A549 (cell line): ENCODE data around the gene SHISA6. TPM values are rescaled to one million over a fixed set of nuclear protein-coding genes. Genes with fewer than 3 reads are reported as not detected.

Experiments used
- ATAC-seq, 2 experiments: fragments of 200-7000 bp in 1 of 2; fragments of >200 bp in 1 of 2; cut with Nextera tagmentation in 1 of 2; cut with Tn5 transposase in 1 of 2; 3 replicates each; pipeline versions ENCODE4 v1.8.0 to v1.9.1; 2018 to 2020; ENCODE audit warnings: mild to moderate bottlenecking in 1 of 2, moderate library complexity in 1 of 2
- CTCF ChIA-PET: fragments of 300-600 bp; sonication (Branson Sonifier 250); formaldehyde crosslinking; extraction: SDS; loops from one replicate; lab custom pipeline; 2021; ENCODE audit warnings: antibody characterized with exemption, inconsistent platforms; lab: Yijun Ruan, JAX
- POLR2A ChIA-PET: fragments of 350-600 bp; formaldehyde crosslinking; extraction: SDS; loops from one replicate; lab custom pipeline; 2021; ENCODE audit warnings: antibody characterized with exemption, inconsistent platforms; lab: Yijun Ruan, JAX
- DNase-seq, 2 experiments: peaks; one replicate each; pipeline versions ENCODE4 v3.0.0 to v3.0.0-alpha.2; 2011 to 2016; ENCODE audit warnings: low read depth in 1 of 2, low spot score in 1 of 2
- FAIRE-seq: peaks from 2 replicates; lab custom pipeline; 2011; peaks lifted over from hg19 to GRCh38; lab: Jason Lieb, UNC
- H3K27ac ChIP-seq, 2 experiments: fragments of >200 bp; sonication (Bioruptor Twin); formaldehyde crosslinking; 3 replicates each; pipeline ENCODE4 v1.5.1; 2016 to 2017
- H3K4me1 ChIP-seq: fragments of >200 bp; sonication (Bioruptor Twin); formaldehyde crosslinking; 3 replicates; pipeline ENCODE4 v1.6.1; 2016
- H3K4me2 ChIP-seq: fragments of >200 bp; sonication (Bioruptor Twin); formaldehyde crosslinking; 3 replicates; pipeline ENCODE4 v1.6.1; 2016
- H3K4me3 ChIP-seq: fragments of >200 bp; sonication (Bioruptor Twin); formaldehyde crosslinking; 3 replicates; pipeline ENCODE4 v1.5.1; 2016
- H3K9me3 ChIP-seq: fragments of >200 bp; sonication (Bioruptor Twin); formaldehyde crosslinking; 3 replicates; pipeline ENCODE4 v1.6.1; 2016
- ATOH8 ChIP-seq: fragments of 250-450 bp; sonication (Bioruptor Pico); IDR thresholded peaks from 2 replicates; pipeline ENCODE4 v1.5.0; 2020; ENCODE audit warnings: low read depth, mild to moderate bottlenecking, moderate library complexity
- BHLHE40 ChIP-seq: IDR thresholded peaks from 2 replicates; pipeline ENCODE4 v1.6.1; 2012; ENCODE audit warnings: low read depth, low read length, inconsistent platforms
- CHD2 ChIP-seq: fragments of 150-350 bp; IDR thresholded peaks from 2 replicates; pipeline ENCODE4 v1.6.1; 2014; ENCODE audit warnings: low read length; ENCODE audit not compliant: partially characterized antibody
- CTCF ChIP-seq: fragments of >200 bp; sonication (Bioruptor Twin); formaldehyde crosslinking; IDR thresholded peaks from 3 replicates; pipeline ENCODE4 v1.5.1; 2016
- E2F6 ChIP-seq: IDR thresholded peaks from 2 replicates; pipeline ENCODE4 v1.6.1; 2012; ENCODE audit warnings: low read depth, borderline replicate concordance
- ELK1 ChIP-seq: fragments of 150-350 bp; IDR thresholded peaks from 2 replicates; pipeline ENCODE4 v1.6.1; 2014; ENCODE audit warnings: low read depth, mild to moderate bottlenecking, low read length
- FOSB ChIP-seq: fragments of 250-450 bp; sonication (Bioruptor Pico); IDR thresholded peaks from 2 replicates; pipeline ENCODE4 v1.5.0; 2020; ENCODE audit warnings: mild to moderate bottlenecking, moderate library complexity
- FOXS1 ChIP-seq: fragments of 250-450 bp; sonication (Bioruptor Pico); IDR thresholded peaks from 2 replicates; pipeline ENCODE4 v1.5.0; 2020; ENCODE audit warnings: mild to moderate bottlenecking, moderate library complexity
- HDAC2 ChIP-seq: fragments of 200-600 bp; sonication (generic); IDR thresholded peaks from 2 replicates; pipeline ENCODE4 v1.6.1; 2016
- HOXB13 ChIP-seq: fragments of 250-450 bp; sonication (Bioruptor Pico); IDR thresholded peaks from 2 replicates; pipeline ENCODE4 v1.5.0; 2020; ENCODE audit warnings: low read depth, mild to moderate bottlenecking, moderate library complexity
- HOXB5 ChIP-seq: fragments of 250-450 bp; sonication (Bioruptor Pico); IDR thresholded peaks from 2 replicates; pipeline ENCODE4 v1.5.0; 2020; ENCODE audit warnings: mild to moderate bottlenecking, moderate library complexity
- MAFK ChIP-seq: fragments of 450-650 bp; IDR thresholded peaks from 2 replicates; pipeline ENCODE4 v1.6.1; 2014; ENCODE audit not compliant: partially characterized antibody
- MAX ChIP-seq: IDR thresholded peaks from 2 replicates; pipeline ENCODE4 v1.6.1; 2012
- MAZ ChIP-seq: fragments of 150-350 bp; IDR thresholded peaks from 2 replicates; pipeline ENCODE4 v1.6.1; 2014; ENCODE audit warnings: antibody characterized with exemption, low read depth, low read length, borderline replicate concordance
- NFE2L2 ChIP-seq: fragments of 150-350 bp; conservative IDR thresholded peaks from 2 replicates; pipeline ENCODE4 v1.6.1; 2014; ENCODE audit warnings: low read length
- PBX3 ChIP-seq: IDR thresholded peaks from 2 replicates; pipeline ENCODE4 v1.6.1; 2012
- PHF8 ChIP-seq: fragments of 200-600 bp; sonication (generic); IDR thresholded peaks from 2 replicates; pipeline ENCODE4 v1.6.1; 2016; ENCODE audit warnings: low read depth, mild to moderate bottlenecking, antibody characterized with exemption, moderate library complexity, borderline replicate concordance
- RAD21 ChIP-seq, 2 experiments: fragments of >200 bp in 1 of 2; sonication (Bioruptor Twin) in 1 of 2; formaldehyde crosslinking in 1 of 2; IDR thresholded peaks in 1 of 2; conservative IDR thresholded peaks in 1 of 2; 2 replicates in 1 of 2; 3 replicates in 1 of 2; pipeline ENCODE4 v1.6.1; 2012 to 2018; ENCODE audit warnings: inconsistent platforms in 1 of 2
- SMC3 ChIP-seq: fragments of >200 bp; sonication (Bioruptor Twin); formaldehyde crosslinking; IDR thresholded peaks from 3 replicates; pipeline ENCODE4 v1.6.1; 2018; ENCODE audit warnings: inconsistent platforms
- ZFP36 ChIP-seq: fragments of 450-650 bp; IDR thresholded peaks from 2 replicates; pipeline ENCODE4 v1.6.1; 2014; ENCODE audit warnings: borderline replicate concordance; ENCODE audit not compliant: partially characterized antibody
- ZNF302 ChIP-seq: fragments of 250-450 bp; sonication (Bioruptor Pico); IDR thresholded peaks from 2 replicates; pipeline ENCODE4 v1.9.0; 2021; ENCODE audit warnings: inconsistent platforms, mild to moderate bottlenecking, moderate library complexity
- ZSCAN20 ChIP-seq: fragments of 250-450 bp; sonication (Bioruptor Pico); IDR thresholded peaks from 2 replicates; pipeline ENCODE4 v1.8.0; 2022; ENCODE audit warnings: mild to moderate bottlenecking, moderate library complexity
- WGBS: methylation state at CpG from one replicate; pipeline ENCODE4 v1.1.6; 2017; ENCODE audit errors: missing lambda C conversion rate; 5-methylcytosine and 5-hydroxymethylcytosine counted together
- polyA plus RNA-seq, 4 experiments: library from polyadenylated mRNA; depleted of rRNA in 3 of 4; stranded (reverse); fragments of >200 nt; fragmentation: RNase III in 1 of 4; extraction: RNeasy Plus Mini Kit Qiagen cat#74134 plus additional on column Dnase treatment in 1 of 4; gene quantifications; 2 replicates in 3 of 4; 3 replicates in 1 of 4; pipeline ENCODE4 v1.2.3, GENCODE V29; 2011 to 2017

Gene SHISA6
- polyA plus RNA-seq, 2 of the 4 experiments (the other 2 are of a cell fraction): not detected

GRCh38 chr17:11565591-11565990 lies 324.6 kb downstream of the SHISA6 start:
- WGBS: 2% methylated on average over 4 of the region's 4 CpGs
- no peaks in the 10 kb centered on the region for H3K4me1 ChIP-seq
- TF ChIP-seq ZNF302 (CRISPR knock-in tag): no peak
- no peak for TF ChIP-seq MAFK
- TF ChIP-seq PBX3: no peak
- no peak for TF ChIP-seq CTCF
- no peak for TF ChIP-seq MAZ
- no peak for TF ChIP-seq ELK1
- TF ChIP-seq, all 56 proteins: peak for 0
- H3K4me2 ChIP-seq: no peak overlapping the region
- DNase-seq (no peak), ATAC-seq (no peak), FAIRE-seq (no peak)
- no peak overlapping the region for H3K4me3 ChIP-seq
- no peaks in the 10 kb centered on the region for H3K9me3 ChIP-seq
- H3K27ac ChIP-seq: no peak overlapping the region
- CTCF ChIA-PET: no interaction called here
- POLR2A ChIA-PET: no interaction called here

GRCh38 chr17:11578998-11579397 lies 338.0 kb downstream of the SHISA6 start:
- Histone ChIP-seq H3K4me1 (no peaks in the 10 kb centered on the region), H3K4me3 (no peak overlapping the region), H3K27ac (no peak overlapping the region), H3K9me3 (0 out of 3 replicates have a peak, but pooled peaks cover under 1% of the 10 kb centered on the region), H3K4me2 (no peak overlapping the region)
- FAIRE-seq (no peak), DNase-seq (no peak), ATAC-seq (no peak)
- TF ChIP-seq RAD21 (conservative IDR thresholded peaks at IDR 0.05 in 1 of 2, IDR thresholded peaks at IDR 0.05 in 1 of 2) (no peak), HDAC2 (no peak), HOXB5 (CRISPR knock-in tag) (no peak), NFE2L2 (no peak), ELK1 (no peak), E2F6 (no peak)
- WGBS: 11% methylated on average over 3 of the region's 3 CpGs
- CTCF ChIA-PET: no interaction called here
- POLR2A ChIA-PET: no interaction called here

- DNase-seq (no peak), FAIRE-seq (no peak), ATAC-seq (no peak)
- POLR2A ChIA-PET: no interaction called here
- CTCF ChIA-PET: no interaction called here
- H3K9me3 ChIP-seq: no peaks in the 10 kb centered on the region
- 8% methylated on average over 3 of the region's 3 CpGs for WGBS
- H3K4me2 ChIP-seq: no peak overlapping the region
- no peaks in the 10 kb centered on the region for H3K4me1 ChIP-seq
- H3K4me3 ChIP-seq: no peak overlapping the region
- TF ChIP-seq SMC3: no peak
- TF ChIP-seq FOXS1 (CRISPR knock-in tag): no peak
- TF ChIP-seq NFE2L2: no peak
- TF ChIP-seq ZSCAN20: no peak
- TF ChIP-seq E2F6: no peak
- no peak for TF ChIP-seq CHD2
- TF ChIP-seq MAX: no peak
- TF ChIP-seq ZFP36: no peak
- TF ChIP-seq HOXB13 (CRISPR knock-in tag): no peak
- TF ChIP-seq BHLHE40: no peak
- no peak for TF ChIP-seq FOSB
- no peak for TF ChIP-seq PHF8
- no peak for TF ChIP-seq ZNF302 (CRISPR knock-in tag)
- no peak for TF ChIP-seq HDAC2
- no peak for TF ChIP-seq ATOH8 (CRISPR knock-in tag)
- H3K27ac ChIP-seq: no peak overlapping the region
Measured at GRCh38 chr17:11580677-11581076, 339.7 kb downstream of the SHISA6 start.
